HG02852 (cell line): ENCODE results near the gene TRIM38.
"Not testable (repeated sequence)": the region's sequence is repeated elsewhere in the genome, so short reads cannot be mapped to it uniquely, and the experiment has no call there.

Experiments used
- ATAC-seq: cut with Tn5 transposase; IDR thresholded peaks from one replicate; pipeline ENCODE4 v1.9.1; 2021; ENCODE audit warnings: mild to moderate bottlenecking, moderate library complexity; ENCODE audit not compliant: unreplicated experiment

TRIM38 gene

DNA sequence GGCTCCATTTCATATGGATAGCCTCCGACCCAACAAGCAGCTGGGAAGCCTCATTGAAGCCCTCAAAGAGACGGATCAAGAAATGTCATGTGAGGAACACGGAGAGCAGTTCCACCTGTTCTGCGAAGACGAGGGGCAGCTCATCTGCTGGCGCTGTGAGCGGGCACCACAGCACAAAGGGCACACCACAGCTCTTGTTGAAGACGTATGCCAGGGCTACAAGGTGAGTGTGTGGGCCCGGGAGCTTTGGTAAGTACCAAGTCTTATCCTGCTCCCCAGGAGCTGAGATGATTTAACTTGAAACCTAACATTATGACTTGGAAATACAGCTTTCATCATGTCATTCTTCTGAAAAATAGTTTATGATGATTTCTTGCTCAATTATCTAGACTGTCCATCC is 4.1 kb downstream of the TRIM38 start:
- no peak for ATAC-seq

GRCh38 chr6:25968769-25969168 is 6.2 kb downstream of the TRIM38 start:
- no peak for ATAC-seq

- no peak for ATAC-seq
These were observed 8.7 kb downstream of the TRIM38 start for GRCh38 chr6:25971187-25971821.

DNA sequence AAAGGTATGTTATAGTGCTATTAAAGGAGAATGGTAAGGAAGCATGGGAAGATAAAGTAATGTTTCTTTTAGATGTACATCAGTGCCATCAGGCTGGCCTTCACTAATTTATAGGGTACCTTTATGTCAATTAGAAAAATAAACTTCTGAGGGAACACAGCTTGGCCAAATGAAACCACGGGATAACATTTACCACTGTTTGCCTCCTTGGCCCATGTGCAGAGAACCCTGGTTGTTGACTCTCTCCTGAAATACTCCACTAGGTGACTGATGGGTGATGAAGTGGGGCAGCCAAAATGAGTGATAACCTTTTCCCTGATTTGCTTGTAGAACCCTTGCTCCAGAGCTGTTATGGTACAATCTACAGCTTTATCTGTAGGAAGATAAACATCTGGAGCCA is 9.5 kb downstream of the TRIM38 start:
- no peak for ATAC-seq

GRCh38 chr6:25972902-25973301 is 10.3 kb downstream of the TRIM38 start:
- ATAC-seq: no peak

DNA sequence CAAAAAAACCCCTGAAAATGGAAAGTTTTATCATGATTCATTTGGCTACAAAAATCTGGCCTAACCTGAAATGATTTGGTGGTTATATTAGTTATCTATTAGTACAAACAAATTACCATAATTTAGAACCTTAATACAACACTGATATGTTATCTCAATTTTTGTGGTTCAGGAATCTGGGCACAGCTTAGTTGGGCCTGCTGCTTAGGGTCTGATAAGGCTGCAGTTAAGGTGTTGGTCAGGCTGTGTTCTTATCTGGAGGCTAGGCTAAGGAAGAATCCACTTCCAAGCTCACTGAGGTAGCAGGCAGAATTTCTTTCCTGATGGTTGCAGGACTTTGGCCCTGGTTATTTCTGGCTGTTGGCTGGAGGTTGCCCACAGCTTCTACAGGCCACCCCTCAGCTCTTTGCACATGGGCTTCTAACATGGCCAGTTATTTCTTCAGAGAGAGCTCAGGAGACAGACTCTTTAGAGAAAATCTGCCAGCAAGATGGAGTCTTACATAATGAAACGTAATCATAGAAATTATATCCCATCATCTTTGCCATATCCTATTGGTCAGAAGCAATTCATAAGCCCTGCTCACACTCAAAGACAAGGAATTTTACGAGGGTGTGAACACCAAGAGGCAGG is 11.4 kb downstream of the TRIM38 start:
- no peak for ATAC-seq

GRCh38 chr6:25975923-25976560 is 13.4 kb downstream of the TRIM38 start:
- ATAC-seq: no peak

GRCh38 chr6:25980935-25981334 is 18.3 kb downstream of the TRIM38 start:
- no peak for ATAC-seq

GRCh38 chr6:25981568-25982263 is 19.1 kb downstream of the TRIM38 start:
- ATAC-seq: no peak

DNA sequence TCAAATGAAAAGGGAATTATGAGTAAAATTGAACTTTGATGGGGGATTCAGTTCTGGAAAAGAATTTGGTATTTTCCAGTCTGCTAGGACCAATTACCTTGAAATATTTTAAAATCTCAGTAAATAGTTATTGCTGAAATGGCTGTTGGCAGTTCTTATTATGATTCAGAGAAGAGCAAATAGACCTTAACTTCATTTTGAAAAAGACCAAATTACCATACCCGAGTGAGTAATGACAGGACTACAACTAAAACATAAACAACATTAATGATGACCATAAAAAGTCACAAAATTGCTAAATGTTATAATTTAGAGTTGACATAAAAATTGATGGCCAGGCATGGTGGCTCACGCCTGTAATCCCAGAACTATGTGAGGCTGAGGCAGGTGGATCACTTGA is 21.7 kb downstream of the TRIM38 start:
- ATAC-seq: no peak

- no peak for ATAC-seq
These were observed 25.2 kb downstream of the TRIM38 start for GRCh38 chr6:25987845-25988244.

DNA sequence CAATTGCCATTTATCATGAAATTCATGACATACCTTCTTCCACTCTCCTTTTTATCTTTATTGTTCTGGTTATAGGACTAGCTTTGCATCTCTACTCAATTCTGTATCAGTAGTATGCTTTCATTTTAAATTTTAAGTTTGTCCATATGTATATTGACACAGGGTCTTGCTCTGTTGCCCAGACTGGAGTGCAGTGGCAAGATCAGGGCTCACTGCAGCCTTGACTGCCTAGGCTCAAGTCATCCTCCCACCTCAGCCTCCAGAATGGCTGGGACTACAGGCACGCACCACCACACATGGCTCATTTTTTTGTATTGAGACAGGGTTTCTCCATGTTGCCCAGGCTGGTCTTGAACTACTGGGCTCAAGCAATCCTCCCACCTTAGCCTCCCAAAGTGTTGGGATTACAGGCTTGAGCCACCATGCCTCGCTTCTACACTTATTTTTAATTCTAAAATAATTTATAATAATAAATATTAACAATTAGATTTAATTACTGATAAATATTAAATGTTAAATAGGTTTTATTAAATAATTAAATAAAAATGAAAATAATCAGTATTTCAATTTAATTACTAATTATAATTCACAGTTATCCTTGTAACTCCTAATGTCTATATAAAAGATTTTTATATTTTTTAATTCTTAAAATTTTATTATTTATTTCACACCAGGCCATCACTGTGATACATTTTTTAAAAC is 27.7 kb downstream of the TRIM38 start:
- no peak for ATAC-seq

DNA sequence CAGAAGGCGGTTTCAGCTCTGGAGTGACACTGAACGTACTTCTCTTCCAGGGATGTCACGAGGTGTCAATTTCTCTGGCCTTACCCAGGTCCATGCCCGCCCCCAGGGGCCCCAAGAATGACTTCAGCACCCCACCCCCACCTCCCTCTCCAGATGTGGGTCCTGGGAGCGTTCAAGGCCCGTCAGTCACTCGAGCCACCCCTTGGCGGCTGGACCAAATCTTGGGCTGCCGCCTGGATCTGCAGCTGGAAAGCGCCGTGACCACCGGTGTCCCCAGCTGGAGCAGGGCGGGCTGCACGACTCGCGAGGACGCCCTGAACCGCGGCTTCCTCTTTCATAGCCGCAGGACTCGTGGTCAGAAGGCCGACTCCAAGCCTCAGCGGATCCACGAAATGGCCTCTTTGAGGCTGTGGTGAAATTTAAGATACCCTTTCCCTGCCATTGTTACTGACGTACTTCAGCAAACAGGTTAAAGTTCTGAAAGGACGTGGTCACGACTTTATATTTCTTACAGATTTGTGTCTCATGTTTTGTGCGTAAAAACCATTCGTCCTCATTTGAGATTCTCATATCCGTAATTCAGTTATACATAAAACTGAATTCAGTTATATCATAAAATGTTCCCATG is 29.3 kb downstream of the TRIM38 start:
- ATAC-seq: peak; percentile 53

DNA sequence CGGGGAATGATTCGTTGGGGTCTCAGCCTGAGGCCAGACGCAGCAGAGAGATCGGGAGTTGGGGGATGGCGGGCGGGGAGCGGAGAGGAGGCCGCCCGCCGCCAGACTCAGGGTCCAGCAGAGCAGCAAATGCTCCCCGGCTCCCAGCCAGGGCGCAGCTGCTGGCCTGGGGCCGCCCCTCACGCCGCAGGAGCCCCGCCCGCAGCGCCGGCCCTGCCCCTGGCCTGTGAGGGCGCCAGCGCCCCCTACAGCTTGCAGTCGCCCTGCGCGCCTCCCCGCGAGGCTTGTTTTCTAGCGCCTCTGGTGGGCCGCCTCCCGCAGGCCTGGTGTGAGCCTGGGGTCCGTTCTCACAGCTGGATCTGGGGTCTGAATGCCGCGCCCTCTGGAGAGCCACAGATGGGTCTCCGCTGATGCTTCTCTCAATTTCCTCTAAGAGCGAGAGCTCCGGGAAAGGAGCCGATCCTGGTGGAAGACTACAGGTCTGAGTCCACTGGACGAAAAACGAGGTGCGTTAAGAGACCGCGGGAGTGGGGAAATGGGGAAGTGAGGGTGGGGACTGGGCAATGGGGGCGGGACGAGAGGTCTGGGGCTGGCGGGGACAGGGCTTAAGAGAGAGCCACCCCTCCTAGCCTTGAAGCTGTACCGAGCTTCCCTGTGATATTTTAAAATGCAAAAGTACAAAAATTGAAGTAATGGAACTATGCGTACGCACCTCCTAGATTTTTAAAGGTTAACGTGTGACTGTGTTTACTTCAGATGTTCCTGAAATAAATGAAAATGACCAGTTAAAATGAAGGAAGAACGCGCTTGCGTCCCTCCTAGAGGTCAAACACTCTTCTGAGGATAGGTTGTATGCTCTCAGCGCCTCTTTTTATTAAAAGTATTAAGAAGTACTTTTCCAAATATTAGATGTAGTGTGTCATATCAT is 30.1 kb downstream of the TRIM38 start:
- peak; percentile 81 for ATAC-seq

- ATAC-seq: not testable (repeated sequence)
These were observed 30.7 kb downstream of the TRIM38 start for GRCh38 chr6:25993341-25993684.

DNA sequence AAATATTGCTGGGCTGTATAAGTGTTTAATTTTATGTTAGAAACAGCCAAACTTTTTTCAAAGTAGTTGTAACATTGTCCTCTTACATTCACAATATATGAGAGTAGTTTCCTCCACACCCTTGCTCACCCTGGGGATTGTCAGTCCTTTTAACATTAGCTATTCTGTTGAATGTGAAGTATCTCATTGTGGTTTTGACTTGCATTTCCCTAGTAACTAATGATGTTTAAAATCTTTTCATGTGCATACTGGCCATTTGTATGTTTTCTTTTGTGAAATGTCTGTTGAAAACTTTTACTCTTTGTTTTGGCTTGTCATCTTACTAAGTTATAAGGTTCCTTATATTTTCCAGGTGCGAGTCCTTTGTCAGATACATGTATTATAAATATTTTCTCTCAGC is 32.9 kb downstream of the TRIM38 start:
- no peak for ATAC-seq

DNA sequence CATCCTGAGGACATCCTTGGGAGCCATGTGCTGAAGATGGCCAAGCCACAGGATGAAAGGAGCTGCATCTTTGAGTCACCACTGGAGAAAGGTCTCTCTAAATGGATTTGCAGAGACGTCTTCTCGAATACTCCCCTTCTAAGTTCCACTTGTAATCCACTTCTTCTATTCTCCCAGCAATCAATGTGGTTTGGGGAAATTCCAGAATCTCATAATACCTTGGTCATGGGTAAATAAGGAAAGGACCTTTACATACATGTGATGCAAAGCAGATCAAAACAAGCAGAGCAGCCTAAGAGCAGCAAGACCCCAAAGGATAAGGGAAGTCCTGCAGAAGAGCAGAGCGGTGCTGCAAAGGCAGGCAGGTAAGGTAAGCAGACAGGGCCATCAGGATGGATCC is 35.3 kb downstream of the TRIM38 start:
- no peak for ATAC-seq

GRCh38 chr6:25998379-25998778 is 35.8 kb downstream of the TRIM38 start:
- ATAC-seq: no peak

DNA sequence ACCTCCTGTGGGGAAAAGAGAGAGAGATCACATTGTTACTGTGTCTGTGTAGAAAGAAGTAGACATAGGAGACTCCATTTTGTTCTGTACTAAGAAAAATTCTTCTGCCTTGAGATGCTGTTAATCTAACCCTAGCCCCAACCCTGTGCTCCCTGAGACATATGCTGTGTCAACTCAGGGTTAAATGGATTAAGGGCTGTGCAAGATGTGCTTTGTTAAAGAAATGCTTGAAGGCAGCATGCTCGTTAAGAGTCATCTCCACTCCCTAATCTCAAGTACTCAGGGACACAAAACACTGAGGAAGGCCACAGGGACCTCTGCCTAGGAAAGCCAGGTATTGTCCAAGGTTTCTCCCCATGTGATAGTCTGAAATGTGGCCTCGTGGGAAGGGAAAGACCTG is 36.6 kb downstream of the TRIM38 start:
- ATAC-seq: not testable (repeated sequence)
